Epithelial cell of esophagus (primary cell): ENCODE results near the gene RHOB.

Experiments used
- DNase-seq: peaks from one replicate; pipeline ENCODE4 v3.0.0; 2010; ENCODE audit warnings: low read depth
- H3K4me3 ChIP-seq: 2 replicates; pipeline ENCODE4 v1.5.1; 2011; ENCODE audit warnings: mild to moderate bottlenecking, low read length, control low read depth
- CTCF ChIP-seq: IDR thresholded peaks from 2 replicates; pipeline ENCODE4 v1.5.1; 2011; ENCODE audit warnings: low read depth, mild to moderate bottlenecking, low read length, control low read depth, inconsistent platforms; ENCODE audit not compliant: insufficient read depth; ENCODE audit errors: missing control alignments

RHOB gene

GRCh38 chr2:20483194-20483895 lies 36.5 kb downstream of the RHOB start:
- no peak for DNase-seq
- no peak for TF ChIP-seq CTCF

DNA sequence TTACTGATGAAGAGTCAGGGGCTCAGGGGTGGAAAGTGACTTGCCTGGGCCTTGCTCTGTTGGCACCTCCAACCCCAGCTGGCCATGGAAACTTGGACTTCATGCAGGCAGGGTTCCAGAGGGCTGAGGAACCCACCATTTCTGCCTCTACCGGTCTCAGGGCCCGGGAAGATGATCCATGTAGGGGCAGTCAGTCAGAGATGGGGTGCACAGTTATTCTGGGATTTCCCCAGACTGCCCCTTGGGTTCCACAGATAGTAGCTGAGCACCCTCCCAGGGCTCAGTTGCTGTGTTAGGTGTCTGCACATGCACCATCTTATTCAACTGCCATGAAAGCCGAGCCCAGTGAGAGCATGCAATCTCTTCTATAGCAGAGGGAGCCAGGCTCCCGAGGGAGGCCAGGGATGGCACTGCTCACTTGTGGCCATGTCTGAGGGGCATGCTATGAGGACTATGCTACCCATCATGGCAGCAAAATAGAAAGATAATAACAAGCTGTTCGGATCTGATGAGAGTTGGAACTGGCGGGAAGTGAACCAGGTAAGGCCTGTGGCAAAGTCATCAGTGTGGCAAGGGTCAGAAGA lies 37.3 kb downstream of the RHOB start:
- no peak for DNase-seq
- no peak overlapping the region for H3K4me3 ChIP-seq
- TF ChIP-seq CTCF = no peak

More at GRCh38 chr2:20483194-20483895, 36.5 kb downstream of the RHOB start:
- H3K4me3 ChIP-seq = no peak overlapping the region

DNA sequence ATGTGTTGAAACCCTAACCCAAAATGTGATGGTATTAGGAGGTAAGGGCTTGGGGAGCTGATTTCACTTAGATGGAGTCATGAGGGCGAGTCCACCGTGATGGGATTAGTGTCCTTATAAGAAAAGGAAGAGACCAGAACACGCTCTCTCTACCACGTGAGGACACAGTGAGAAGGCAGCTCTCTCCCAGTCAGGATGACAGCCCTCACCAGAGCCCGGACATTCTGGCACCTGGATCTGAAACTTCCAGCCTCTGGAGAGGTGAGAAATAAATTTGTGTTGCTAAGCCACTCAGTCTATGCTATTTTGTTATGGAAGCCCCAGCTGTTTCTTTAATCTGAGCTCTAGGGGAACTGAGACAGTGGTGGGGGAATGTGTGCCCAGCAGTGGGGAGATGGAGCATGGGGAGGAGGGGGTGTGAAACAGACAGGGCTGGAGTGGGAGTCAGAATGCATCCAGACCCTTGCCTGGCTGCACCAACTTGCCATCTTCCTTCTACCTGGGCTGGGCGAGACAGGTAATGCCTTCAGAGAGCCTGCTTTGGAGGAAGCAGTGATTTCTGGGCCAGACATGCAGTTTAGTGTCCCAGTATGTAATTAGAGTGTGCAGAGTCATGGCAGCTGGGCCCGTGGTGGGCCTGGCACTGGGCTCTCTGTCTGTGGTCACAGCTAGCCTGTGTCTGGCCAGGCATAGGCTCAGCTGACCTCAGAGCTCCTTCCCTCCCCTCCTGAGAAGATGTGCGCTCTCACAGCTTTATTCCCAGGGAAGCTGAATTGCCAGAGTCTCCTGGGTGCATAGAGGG lies 38.1 kb downstream of the RHOB start:
- TF ChIP-seq CTCF = no peak
- no peak for DNase-seq
- no peak overlapping the region for H3K4me3 ChIP-seq

- no peak for TF ChIP-seq CTCF
- no peak for DNase-seq
Measured at GRCh38 chr2:20485612-20486388, 38.9 kb downstream of the RHOB start.

DNA sequence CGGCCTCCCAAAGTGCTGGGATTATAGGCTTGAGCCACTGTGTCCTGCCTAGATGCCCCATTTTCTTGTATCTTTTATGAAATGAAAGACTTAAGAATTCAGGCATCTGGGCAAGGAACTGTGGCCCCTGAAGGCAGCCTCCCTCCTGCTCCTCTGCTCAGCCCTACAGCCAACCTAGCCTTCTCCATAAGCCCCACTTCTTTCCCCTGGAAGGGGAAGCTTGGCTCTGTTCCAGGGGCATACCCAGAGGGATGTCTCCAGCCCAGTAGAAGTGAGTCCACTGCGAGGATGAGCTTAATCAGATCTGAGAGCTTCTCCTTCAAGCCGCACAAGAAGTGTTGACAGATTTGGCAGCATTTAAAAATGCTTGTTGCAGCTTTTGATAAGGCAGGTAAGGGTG lies 39.7 kb downstream of the RHOB start:
- no peak for DNase-seq
- no peak for TF ChIP-seq CTCF
- H3K4me3 ChIP-seq = no peak overlapping the region

More at GRCh38 chr2:20485612-20486388, 38.9 kb downstream of the RHOB start:
- H3K4me3 ChIP-seq = no peak overlapping the region

DNA sequence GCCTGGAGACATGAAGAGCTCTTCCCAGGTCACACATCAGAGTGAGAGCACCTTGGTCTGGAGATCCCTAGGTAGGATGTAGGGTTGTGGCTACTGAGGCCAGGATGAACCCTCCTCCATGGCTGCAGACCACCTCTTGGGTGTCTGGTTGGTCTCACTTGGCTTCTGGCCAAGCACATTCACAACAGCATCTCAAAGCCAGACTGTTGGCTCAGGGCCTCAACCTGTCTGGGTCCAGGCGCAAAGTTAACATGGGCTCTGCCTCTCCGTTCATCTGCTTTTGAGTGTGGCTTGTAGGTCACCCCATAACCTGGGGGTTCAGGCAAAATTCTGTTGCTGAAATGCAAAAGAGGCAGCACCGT lies 40.1 kb downstream of the RHOB start:
- no peak overlapping the region for H3K4me3 ChIP-seq
- no peak for DNase-seq
- no peak for TF ChIP-seq CTCF
